Measurements from ENCODE around the gene ARL5C.
A peak's percentile ranks its signal among the peaks of the same experiment; 100 is the strongest.
"Not testable (repeated sequence)": the region's sequence is repeated elsewhere in the genome, so short reads cannot be mapped to it uniquely, and the experiment has no call there.

Gene ARL5C

GRCh38 chr17:39193346-39193745, 27.4 kb upstream of the ARL5C start:
- no peak for DNase-seq

GRCh38 chr17:39192901-39193300, 26.9 kb upstream of the ARL5C start:
- no peak for DNase-seq

- DNase-seq = no peak
These were observed 26.0 kb upstream of the ARL5C start for GRCh38 chr17:39191750-39192510.

GRCh38 chr17:39187152-39187830, 21.3 kb upstream of the ARL5C start:
- no peak for DNase-seq

- no peak for DNase-seq
These were observed 20.6 kb upstream of the ARL5C start for GRCh38 chr17:39186481-39187002.

- no peak for DNase-seq
These were observed 17.8 kb upstream of the ARL5C start for GRCh38 chr17:39183720-39184119.

- DNase-seq = no peak
These were observed 17.1 kb upstream of the ARL5C start for GRCh38 chr17:39183045-39183444.

- no peak for DNase-seq
These were observed 15.3 kb upstream of the ARL5C start for GRCh38 chr17:39181303-39181702.

GRCh38 chr17:39178536-39178935, 12.6 kb upstream of the ARL5C start:
- DNase-seq = no peak

GRCh38 chr17:39177256-39177655, 11.3 kb upstream of the ARL5C start:
- peak; percentile 18 for DNase-seq

GRCh38 chr17:39175695-39176093, 9.7 kb upstream of the ARL5C start:
- no peak for DNase-seq

GRCh38 chr17:39174920-39175694, 9.1 kb upstream of the ARL5C start:
- DNase-seq = peak; percentile 64

GRCh38 chr17:39173526-39174274, 7.7 kb upstream of the ARL5C start:
- no peak for DNase-seq

GRCh38 chr17:39173080-39173479, 7.1 kb upstream of the ARL5C start:
- no peak for DNase-seq

GRCh38 chr17:39171933-39172332, 6.0 kb upstream of the ARL5C start:
- DNase-seq = no peak

- DNase-seq = no peak
These were observed 4.6 kb upstream of the ARL5C start for GRCh38 chr17:39170558-39170957.

- no peak for DNase-seq
These were observed 4.1 kb upstream of the ARL5C start for GRCh38 chr17:39170109-39170508.

GRCh38 chr17:39169518-39169917, 3.6 kb upstream of the ARL5C start:
- DNase-seq = no peak

GRCh38 chr17:39169101-39169500, 3.1 kb upstream of the ARL5C start:
- DNase-seq = no peak

GRCh38 chr17:39168503-39168902, 2.5 kb upstream of the ARL5C start:
- DNase-seq = not testable (repeated sequence)

GRCh38 chr17:39167476-39167875, 1.5 kb upstream of the ARL5C start:
- no peak for DNase-seq

- no peak for DNase-seq
These were observed 725 bp upstream of the ARL5C start for GRCh38 chr17:39166437-39167335.
